ENCODE data around the gene NKX3-2. TPM values are rescaled to one million over a fixed set of nuclear protein-coding genes. Genes with fewer than 3 reads are reported as not detected.

The NKX3-2 gene
- total and polyA plus RNA-seq, 12 donors = 0.06 to 0.50 (median 0.24) TPM; not detected in 5

GRCh38 chr4:13495753-13496152 lies 48.6 kb downstream of the NKX3-2 start:
- no peaks in the 10 kb centered on the region for H3K36me3 ChIP-seq (replicated peaks in 1 of 2)
- 57 to 81% (median 69%) methylated on average over 1 of the region's 1 CpG for WGBS, 4 donors
- no peak for DNase-seq
- H3K27me3 ChIP-seq = peaks cover 4% of the 10 kb centered on the region
- no peak overlapping the region for H3K27ac ChIP-seq
- H3K4me3 ChIP-seq = no peak overlapping the region
- TF ChIP-seq CTCF (IDR thresholded peaks at IDR 0.05) = no peak
- no peak for TF ChIP-seq POLR2A (IDR thresholded peaks at IDR 0.05)
- intact Hi-C loops (cut with DNase I) = no loop called here
- H3K4me1 ChIP-seq (replicated peaks in 1 of 2) = no peaks in the 10 kb centered on the region
- H3K9me3 ChIP-seq (replicated peaks in 1 of 3) = no peaks in the 10 kb centered on the region

- Histone ChIP-seq H3K27ac (no peak overlapping the region), H3K27me3 (peaks cover 7% of the 10 kb centered on the region), H3K4me3 (no peak overlapping the region), H3K4me1 (replicated peaks in 1 of 2) (no peaks in the 10 kb centered on the region), H3K36me3 (replicated peaks in 1 of 2) (no peaks in the 10 kb centered on the region), H3K9me3 (replicated peaks in 1 of 3) (peaks cover 0 to 4% (median 0%) of the 10 kb centered on the region in 3 donors)
- no peak for DNase-seq
- TF ChIP-seq POLR2A (IDR thresholded peaks at IDR 0.05) (no peak), CTCF (IDR thresholded peaks at IDR 0.05) (no peak)
- intact Hi-C loops (cut with DNase I) = no loop called here
Observed at GRCh38 chr4:13493793-13494192, 50.5 kb downstream of the NKX3-2 start.

- DNase-seq = no peak
- Histone ChIP-seq H3K27me3 (peaks cover 7% of the 10 kb centered on the region), H3K9me3 (replicated peaks in 1 of 3) (peaks cover 0 to 4% (median 0%) of the 10 kb centered on the region in 3 donors), H3K36me3 (replicated peaks in 1 of 2) (no peaks in the 10 kb centered on the region), H3K27ac (no peak overlapping the region), H3K4me1 (replicated peaks in 1 of 2) (no peaks in the 10 kb centered on the region), H3K4me3 (no peak overlapping the region)
- WGBS, 4 donors = 73 to 85% (median 79%) methylated on average over 3 of the region's 3 CpGs
- TF ChIP-seq POLR2A (IDR thresholded peaks at IDR 0.05) (no peak), CTCF (IDR thresholded peaks at IDR 0.05) (no peak)
- intact Hi-C loops (cut with DNase I) = no loop called here
Observed at GRCh38 chr4:13492747-13493146, 51.6 kb downstream of the NKX3-2 start.

Other genes starting within 250 kb of the NKX3-2 start
- gene RAB28, start 60.2 kb downstream of the NKX3-2 start, total RNA-seq = 10 to 100 TPM in 8 of 9 donors, 1 to 10 TPM in 1; 9.7 to 23.1 (median 15.0) TPM
- 10 to 100 TPM; 10.9 to 21.5 (median 17.2) TPM for gene RAB28, start 60.2 kb downstream of the NKX3-2 start, polyA plus RNA-seq
- 10 to 100 TPM; 16.4 to 31.0 (median 22.0) TPM for gene BOD1L1, start 83.2 kb upstream of the NKX3-2 start, total RNA-seq
- gene BOD1L1, start 83.2 kb upstream of the NKX3-2 start, polyA plus RNA-seq = 10 to 100 TPM in 2 of 3 donors, 1 to 10 TPM in 1; 7.4 to 20.0 (median 13.5) TPM